ENCODE data around the gene MOCS2.

MOCS2 gene

GRCh38 chr5:53052499-53052898, 57.1 kb downstream of the MOCS2 start:
- TF ChIP-seq CTCF (IDR thresholded peaks at IDR 0.05; ENCODE audit: poor library complexity, severe bottlenecking), result no peak

GRCh38 chr5:53048248-53048647, 61.3 kb downstream of the MOCS2 start:
- ATAC-seq (ENCODE audit: low read depth) (no peak), DNase-seq (ENCODE audit: low spot score) (no peak)
- Histone ChIP-seq H3K4me3 (ENCODE audit: severe bottlenecking) (no peak overlapping the region), H3K4me1 (ENCODE audit: insufficient read depth, poor library complexity, severe bottlenecking) (peaks cover 10% of the 10 kb centered on the region), H3K27me3 (ENCODE audit: insufficient read depth, poor library complexity, severe bottlenecking) (no peaks in the 10 kb centered on the region), H3K27ac (ENCODE audit: poor library complexity, severe bottlenecking) (no peak overlapping the region), H3K9me3 (ENCODE audit: severe bottlenecking) (no peaks in the 10 kb centered on the region), H3K36me3 (ENCODE audit: low read depth) (peaks cover 79% of the 10 kb centered on the region)
- no peak for TF ChIP-seq CTCF (IDR thresholded peaks at IDR 0.05; ENCODE audit: poor library complexity, severe bottlenecking)

More at GRCh38 chr5:53052499-53052898, 57.1 kb downstream of the MOCS2 start:
- Histone ChIP-seq H3K4me1 (ENCODE audit: insufficient read depth, poor library complexity, severe bottlenecking) (no peaks in the 10 kb centered on the region), H3K27ac (ENCODE audit: poor library complexity, severe bottlenecking) (no peak overlapping the region), H3K9me3 (ENCODE audit: severe bottlenecking) (no peaks in the 10 kb centered on the region), H3K4me3 (ENCODE audit: severe bottlenecking) (no peak overlapping the region), H3K36me3 (ENCODE audit: low read depth) (peaks cover 93% of the 10 kb centered on the region), H3K27me3 (ENCODE audit: insufficient read depth, poor library complexity, severe bottlenecking) (no peaks in the 10 kb centered on the region)
- ATAC-seq (ENCODE audit: low read depth), result no peak
- DNase-seq (ENCODE audit: low spot score), result no peak

Measured in RWPE2 (cell line).